Measurements from ENCODE around the gene PCDH1.
"Not testable (repeated sequence)": the region's sequence is repeated elsewhere in the genome, so short reads cannot be mapped to it uniquely, and the experiment has no call there.

PCDH1 gene

DNA sequence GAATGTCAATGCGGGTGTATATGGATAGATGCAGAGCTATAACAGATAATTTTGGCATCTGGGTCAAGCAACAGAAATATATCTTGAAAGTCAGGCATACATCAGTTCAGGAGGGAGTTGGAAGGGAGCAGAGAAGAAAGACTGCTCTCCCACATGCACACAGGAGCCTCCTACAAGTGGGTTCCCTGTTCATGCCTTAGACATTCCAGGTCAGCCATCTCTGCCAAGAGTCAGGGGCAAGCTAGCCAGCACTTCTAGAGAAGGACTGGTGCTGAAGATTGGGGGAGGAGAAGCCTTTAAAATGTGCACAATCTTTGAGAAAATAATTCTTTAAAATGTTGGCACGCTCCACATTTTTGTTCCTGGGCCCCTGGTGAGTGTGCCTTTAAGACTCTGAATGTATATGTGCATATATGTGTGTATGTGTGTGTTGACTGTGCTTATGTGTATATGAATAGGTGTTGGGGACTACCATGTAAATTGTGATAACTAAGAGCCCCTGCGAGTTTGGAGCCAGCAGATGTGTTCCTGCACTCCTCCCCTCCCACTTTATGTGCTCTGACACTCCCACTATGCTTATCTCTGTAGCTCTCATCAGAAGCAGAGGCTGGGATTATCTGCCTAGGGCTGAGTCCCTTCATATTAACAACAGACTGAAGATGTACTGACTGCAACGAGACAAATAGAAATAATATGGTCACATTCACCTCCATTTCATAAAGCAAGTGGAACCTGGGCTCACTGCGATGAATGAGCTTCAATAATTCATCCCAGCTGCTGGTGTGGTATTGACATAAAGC is 24.0 kb upstream of the PCDH1 start:
- in situ Hi-C loops (cut with MboI; ENCODE audit: low sequenced_read_pairs), result no loop called here

DNA sequence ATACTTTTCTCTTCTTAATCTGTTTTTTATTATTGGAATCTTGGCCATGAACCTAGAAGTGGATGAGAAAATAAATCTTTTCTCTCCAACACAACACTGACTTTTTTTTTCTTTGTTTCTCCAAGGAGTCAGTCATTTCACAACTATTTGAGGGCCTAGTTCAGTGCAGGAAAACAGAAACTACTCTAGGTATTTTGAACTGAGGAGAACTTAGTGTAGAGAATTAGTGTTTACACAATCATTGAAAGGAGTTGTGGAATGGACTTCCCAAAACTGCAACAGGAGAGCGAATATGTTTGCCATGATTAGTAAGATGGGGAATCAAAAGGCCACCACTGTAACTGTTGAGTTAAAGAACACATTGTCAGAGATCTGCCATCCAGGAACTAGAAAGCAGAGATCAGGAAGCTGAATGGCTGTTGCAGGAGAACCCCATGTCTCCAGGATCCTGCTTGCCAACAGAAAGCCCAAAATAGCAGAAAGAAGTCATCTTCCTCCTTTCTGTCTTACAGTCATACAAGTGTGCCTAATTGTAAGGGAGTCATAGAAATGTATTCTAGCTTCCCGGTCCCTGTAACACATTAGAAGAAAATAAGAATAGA is 20.3 kb upstream of the PCDH1 start:
- in situ Hi-C loops (cut with MboI; ENCODE audit: low sequenced_read_pairs), result no loop called here

GRCh38 chr5:141897425-141897824 is 19.2 kb upstream of the PCDH1 start:
- in situ Hi-C loops (cut with MboI; ENCODE audit: low sequenced_read_pairs), result no loop called here

DNA sequence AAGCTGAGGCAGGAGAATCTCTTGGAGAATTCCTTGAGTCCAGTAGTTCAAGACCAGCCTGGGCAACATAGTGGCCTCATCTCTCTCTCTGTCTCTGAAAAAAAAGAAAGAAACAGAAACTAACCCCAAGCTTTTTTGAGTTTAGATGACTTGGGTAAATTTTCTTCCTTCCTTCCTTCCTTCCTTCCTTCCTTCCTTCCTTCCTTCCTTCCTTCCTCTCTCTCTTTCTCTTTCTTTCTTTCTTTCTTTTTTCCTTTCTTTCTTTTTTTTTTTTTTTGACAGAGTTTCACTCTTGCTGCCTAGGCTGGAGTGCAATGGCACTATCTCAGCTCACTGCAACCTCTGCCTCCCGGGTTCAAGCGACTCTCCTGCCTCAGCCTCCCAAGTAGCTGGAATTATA is 12.2 kb upstream of the PCDH1 start:
- in situ Hi-C loops (cut with MboI; ENCODE audit: low sequenced_read_pairs), result not testable (repeated sequence)

DNA sequence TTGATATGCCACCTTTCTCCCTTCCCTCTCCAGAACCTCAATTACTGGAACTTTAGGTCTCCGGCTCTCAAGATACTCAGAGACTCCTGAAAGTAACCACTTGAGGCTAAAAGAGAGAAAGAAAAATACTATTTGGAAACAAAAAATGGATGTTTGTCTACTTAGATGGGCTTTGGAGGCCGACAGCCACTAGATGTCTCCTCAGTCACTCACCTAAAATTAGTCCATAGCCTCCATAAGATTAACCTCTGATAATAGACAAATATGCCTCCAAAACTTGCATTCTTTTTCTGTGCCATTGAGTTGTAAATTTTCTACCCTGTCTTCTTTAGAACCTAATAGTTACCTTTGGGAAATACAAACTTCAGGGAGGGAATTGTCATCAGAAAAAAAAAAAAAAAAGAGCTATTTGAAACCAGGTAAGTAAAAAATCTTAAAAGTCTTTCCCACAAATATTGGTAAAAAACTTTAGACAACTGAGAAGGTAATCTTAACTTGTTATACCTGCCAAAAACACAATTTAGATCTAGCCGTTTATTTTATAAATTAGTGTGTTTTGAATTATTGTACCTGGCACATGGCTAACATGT is 11.2 kb upstream of the PCDH1 start:
- in situ Hi-C loops (cut with MboI; ENCODE audit: low sequenced_read_pairs), result no loop called here

DNA sequence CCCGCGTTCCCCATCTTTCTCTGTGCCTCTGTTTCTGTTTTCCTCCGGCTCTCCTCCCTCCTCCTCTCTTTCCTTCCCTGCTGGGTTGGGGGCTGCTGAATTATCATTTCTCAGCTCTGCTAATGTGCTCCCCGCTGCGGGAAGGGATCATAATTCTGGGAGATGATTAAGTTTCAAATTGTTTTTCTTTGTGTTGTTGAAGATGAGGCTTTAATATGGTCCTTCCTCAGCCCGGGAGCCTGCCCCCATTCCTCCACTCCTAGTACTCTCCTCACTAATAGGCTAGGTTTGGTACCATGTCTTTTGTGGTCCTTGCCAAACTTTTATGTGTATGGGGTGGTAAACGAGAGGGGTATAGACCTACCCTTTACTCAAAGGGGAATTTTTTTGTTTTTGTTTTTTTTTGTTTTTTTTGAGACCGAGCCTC is 5.7 kb upstream of the PCDH1 start:
- in situ Hi-C loops (cut with MboI; ENCODE audit: low sequenced_read_pairs), result no loop called here

DNA sequence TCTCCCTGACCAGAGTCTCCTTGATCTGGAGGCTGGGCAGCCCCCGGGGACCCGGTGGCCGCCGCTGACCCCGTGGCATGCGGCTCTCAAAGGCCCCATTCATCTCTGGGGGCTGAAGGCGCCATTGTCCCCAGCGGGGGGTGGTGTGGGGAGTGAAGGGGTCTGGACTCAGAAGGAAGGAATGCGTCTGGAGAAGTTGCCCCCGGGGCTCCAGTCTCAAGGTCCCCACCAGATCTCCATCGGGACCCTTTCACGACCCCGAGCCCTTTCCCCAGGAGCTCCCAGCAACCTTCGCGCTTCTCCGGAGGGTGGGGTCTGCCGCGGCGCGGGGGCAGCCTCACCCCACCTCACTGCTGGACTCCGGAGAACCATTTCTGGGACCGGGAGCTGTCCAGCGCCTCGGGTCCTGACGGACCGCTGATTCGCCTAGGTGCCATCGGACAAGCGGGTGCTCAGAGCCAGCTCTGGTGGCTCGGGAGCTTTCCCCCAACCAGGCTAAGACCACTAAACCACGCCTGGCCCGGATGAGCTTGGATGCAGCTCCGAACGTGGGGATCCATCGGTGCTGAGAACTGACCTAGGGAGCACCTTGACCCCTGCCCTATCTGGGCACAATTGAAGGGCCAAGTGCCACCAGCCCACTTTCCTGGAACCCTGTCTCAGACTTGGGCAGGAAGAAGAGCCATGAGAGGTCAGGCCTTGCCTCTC is 5.1 kb upstream of the PCDH1 start:
- in situ Hi-C loops (cut with MboI; ENCODE audit: low sequenced_read_pairs), result no loop called here

DNA sequence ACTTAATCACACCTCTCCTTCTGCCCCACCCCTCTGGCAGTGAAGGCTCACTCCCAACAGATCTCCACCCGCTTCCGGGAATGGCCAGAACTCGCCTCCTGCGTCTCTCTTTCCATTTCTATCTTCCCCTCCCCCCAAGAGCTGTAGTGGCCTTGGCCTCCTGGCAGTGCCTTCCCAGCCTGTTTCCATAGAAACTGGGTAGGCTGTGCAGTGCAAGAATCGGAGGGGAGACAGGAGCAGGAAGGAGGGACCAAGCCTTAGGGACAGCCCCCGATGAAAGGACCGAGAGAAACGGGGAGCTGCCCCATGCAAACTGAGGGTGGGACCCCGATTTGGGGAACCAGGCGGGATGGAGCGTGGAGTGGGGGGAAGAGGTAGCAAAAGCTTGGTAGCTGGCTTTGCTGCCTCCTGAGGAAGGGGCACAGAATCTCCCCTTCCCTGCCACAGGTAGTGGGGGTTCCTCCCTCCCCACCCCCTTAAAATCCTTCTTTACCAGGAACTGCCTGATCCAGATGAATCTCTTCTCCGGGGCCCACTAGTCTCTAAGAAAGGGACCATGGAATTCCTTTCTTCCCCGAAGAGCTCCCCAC is 4.5 kb upstream of the PCDH1 start:
- in situ Hi-C loops (cut with MboI; ENCODE audit: low sequenced_read_pairs), result no loop called here

- in situ Hi-C loops (cut with MboI; ENCODE audit: low sequenced_read_pairs), result no loop called here
These were observed 3.7 kb upstream of the PCDH1 start for GRCh38 chr5:141881886-141882285.

- in situ Hi-C loops (cut with MboI; ENCODE audit: low sequenced_read_pairs), result no loop called here
These were observed 3.0 kb upstream of the PCDH1 start for GRCh38 chr5:141880961-141881801.

DNA sequence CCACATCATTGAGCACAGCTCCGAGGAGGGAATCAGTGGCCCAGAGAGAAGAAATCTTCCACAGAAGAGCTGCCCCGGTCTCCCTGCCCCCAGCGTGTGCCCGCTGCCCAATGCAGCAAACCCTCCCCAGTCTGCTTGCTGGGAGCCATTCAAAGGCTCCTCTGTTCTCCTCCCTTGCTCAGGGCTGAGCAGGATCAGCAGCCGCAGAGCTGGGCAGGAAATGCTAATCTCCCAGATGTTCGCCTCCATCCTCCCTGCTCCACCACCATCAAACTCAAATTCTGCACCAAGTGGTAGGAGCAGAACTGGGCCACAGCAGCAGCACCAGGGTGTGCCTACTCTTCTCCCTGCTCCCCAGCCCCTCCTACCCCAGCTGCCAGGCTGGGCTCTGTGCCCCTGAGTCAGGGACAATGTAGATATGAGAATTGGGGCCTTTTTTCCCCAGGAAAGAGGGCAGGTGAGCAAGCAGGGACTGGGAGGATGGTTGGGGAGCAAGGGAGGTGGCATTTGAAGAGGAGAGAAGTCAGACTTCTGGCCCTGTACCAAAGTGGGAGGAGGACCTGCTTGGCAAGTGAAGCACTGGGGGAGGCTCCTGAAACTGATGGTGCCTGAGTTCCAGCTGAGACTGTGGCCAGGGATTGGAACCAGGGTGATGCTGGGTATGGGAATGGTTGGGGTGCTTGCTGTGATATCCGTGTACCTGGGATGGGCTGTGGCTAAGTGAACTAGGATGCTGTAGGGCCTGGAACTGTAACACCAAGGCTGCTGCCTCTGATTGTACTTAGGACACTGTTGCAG is 1.9 kb upstream of the PCDH1 start:
- in situ Hi-C loops (cut with MboI; ENCODE audit: low sequenced_read_pairs), result no loop called here

- in situ Hi-C loops (cut with MboI; ENCODE audit: low sequenced_read_pairs), result no loop called here
These were observed 1.2 kb upstream of the PCDH1 start for GRCh38 chr5:141879426-141879759.

DNA sequence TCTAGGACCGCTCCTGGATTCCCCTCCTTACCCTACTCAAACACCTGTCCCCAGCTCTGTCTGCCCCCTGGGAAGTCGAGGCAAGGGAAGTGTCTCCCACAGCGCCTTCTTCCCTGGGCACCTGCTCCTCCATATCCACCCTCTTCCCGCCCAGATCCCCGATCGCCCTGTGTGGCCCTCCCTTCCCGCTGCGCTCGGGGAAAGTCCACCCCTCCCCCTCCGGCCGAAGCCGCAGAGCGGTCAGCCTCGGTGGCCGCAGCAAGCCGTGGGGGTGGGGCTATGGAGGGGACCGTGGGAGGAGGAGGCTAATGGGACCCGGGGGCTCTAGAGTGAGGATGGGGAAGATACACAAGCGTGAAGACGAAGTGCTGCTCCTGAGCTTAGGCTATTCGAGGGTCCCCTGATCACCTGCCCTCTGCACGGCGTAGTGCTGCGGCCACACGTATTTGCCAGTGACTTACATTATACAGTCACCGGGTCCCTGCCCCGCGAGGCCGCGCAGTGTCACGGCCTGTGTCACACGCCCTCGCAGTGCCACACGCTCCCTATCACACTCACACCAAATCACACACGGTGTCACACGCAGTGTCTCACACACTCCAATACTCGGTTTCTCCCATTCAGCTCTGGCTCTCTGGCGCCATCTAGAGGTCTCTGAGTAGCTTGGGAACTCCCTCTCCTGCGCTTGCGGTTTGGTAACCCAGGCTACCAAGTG is 658 bp upstream of the PCDH1 start:
- in situ Hi-C loops (cut with MboI; ENCODE audit: low sequenced_read_pairs), result no loop called here

DNA sequence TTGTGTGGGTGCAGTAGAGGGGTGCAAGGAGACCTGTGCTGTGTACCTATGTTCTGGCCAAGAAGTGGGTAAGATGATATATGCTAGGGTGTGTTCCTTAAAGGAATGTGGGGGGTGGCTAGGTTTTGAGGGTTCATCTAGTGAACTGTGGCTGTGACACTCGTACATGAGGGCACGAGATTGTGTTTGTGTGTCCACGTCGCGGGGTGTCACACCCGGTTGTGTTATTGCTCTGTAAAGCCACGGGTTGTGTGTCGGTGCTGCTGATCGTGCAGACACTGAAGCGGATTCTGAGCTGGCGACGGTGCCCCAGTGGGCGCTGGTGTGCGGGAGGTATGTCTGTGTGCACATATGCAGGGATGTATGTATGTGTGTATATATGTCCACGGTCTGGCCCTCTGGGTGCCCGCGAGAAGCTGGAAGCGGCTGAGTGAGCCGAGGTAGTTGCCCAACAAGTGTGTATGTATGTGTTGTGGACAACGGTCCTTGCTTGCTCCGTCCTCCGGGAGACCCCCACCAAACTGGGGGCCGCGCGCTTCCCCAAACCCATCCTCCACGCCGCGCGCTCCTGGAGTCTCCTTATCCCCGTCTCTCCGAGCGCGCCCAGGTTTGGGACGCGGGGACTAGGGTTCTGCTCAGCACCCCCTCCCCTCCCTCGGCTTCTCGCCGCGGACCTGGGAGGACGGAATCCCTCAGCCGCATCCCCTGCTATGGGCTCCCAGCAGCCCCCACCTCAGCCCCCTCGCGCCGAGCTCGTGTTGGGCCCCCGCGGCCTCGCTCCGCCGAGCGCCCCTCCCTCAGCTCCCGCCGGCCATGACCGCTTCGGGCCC is 639 bp downstream of the PCDH1 start:
- in situ Hi-C loops (cut with MboI; ENCODE audit: low sequenced_read_pairs), result no loop called here

GRCh38 chr5:141876628-141877355 is 1.4 kb downstream of the PCDH1 start:
- in situ Hi-C loops (cut with MboI; ENCODE audit: low sequenced_read_pairs), result no loop called here

DNA sequence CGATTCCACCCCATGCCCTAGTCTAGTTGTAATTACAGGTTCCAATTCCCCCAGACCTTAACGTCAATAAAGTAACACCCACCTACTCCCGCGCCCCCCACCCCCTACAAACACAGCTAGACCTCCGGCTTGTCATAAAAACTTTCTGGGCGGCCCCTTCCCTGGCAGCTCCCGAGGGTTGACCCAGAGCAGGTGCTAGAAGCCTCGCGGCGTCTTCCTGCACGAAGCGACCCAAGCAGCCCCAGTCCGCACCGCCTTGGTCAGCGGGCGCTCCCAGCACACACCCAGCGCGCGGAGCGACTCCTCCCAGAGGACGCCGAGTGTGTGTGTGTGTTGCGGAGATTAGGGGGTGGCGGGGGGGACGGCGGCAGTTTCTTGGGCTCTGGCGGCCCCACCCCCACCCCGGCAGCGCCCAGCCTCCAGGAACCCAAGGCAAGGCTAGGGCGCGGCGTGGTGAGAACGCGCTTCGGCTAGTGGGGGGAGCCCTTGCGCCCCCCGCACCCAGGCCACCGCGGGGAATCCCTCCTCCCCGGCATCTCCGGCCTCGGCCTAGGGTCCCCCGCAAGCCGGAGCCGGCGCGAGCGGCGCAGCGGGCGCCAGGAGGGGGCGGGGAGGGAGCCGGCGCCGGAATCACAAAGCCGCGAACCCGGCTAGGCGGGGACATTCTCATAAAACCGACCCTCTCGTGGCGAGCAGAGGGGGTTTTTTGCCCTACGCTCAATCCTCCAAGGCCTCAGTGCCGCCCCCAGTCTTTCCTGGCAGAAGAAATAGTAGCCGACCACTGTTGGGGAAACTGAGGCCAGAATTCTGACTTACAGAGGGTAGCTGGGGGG is 2.2 kb downstream of the PCDH1 start:
- in situ Hi-C loops (cut with MboI; ENCODE audit: low sequenced_read_pairs), result no loop called here

Data from HL-60/S4 (cell line).